GM06990 (cell line): ENCODE results near the gene OMG.
"Not testable (repeated sequence)": the region's sequence is repeated elsewhere in the genome, so short reads cannot be mapped to it uniquely, and the experiment has no call there.

Experiments
- DNase-seq: peaks from one replicate; pipeline ENCODE4 v3.0.0-alpha.2; 2011; ENCODE audit not compliant: insufficient read length; ENCODE audit errors: extremely low read depth
- H3K27me3 ChIP-seq: replicated peaks from 2 replicates; pipeline ENCODE4 v1.6.0; 2011; ENCODE audit warnings: low read length; ENCODE audit not compliant: control insufficient read depth, insufficient read depth
- H3K36me3 ChIP-seq: 2 replicates; pipeline ENCODE4 v1.5.1; 2011; ENCODE audit warnings: low read length; ENCODE audit not compliant: control insufficient read depth, insufficient read depth
- H3K4me3 ChIP-seq: replicated peaks from 2 replicates; pipeline ENCODE4 v1.5.1; 2011; ENCODE audit warnings: low read depth, mild to moderate bottlenecking, control low read depth, low read length
- CTCF ChIP-seq: IDR thresholded peaks from 2 replicates; pipeline ENCODE4 v1.5.1; 2011; ENCODE audit warnings: low read length, control low read depth, mild to moderate bottlenecking, inconsistent platforms; ENCODE audit not compliant: insufficient read depth, poor library complexity, severe bottlenecking

The OMG gene

DNA sequence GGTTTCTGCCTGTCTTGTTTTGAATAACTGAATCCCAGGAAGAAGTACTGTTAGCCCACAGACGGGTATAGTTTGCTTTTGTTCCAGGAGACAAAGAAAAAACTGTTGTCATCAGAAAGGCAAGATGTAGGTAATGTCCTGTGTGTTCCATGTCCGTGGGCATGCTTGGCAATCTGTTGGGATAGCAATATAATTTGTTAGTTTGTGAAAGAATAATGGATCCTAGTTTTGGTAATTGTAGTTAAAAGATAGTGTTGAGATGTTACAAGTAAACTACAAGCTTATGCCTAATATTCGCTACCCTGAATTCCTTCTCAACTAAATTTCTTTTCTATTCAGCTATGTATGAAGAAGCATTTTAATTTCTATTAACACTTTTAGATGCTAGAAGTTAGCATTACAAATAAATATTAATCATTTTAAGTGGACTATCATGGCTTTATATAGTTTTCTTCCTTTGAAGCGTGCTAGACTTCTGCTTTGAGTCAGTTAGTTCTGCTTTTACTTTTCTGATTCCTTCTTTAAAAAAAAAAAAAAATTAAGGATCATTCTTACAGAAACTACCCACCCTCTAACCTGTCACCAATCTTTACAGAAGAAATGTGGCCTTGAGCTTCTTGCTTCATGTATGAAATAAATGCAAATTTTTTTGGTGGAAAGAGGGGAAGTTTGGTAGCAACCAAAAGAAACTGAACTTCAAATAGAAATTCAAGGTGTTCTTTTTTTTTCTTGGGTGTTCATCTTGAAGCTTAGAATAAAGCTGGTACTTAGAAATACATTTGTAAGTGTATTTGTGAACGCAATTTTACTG, 22.0 kb upstream of the OMG start:
- DNase-seq = peak; percentile 73
- H3K27me3 ChIP-seq = no peaks in the 10 kb centered on the region
- no peak for TF ChIP-seq CTCF
- H3K4me3 ChIP-seq = peak overlapping the region; percentile 78
- H3K36me3 ChIP-seq = no peaks in the 10 kb centered on the region

GRCh38 chr17:31318298-31318801, 21.3 kb upstream of the OMG start:
- no peaks in the 10 kb centered on the region for H3K27me3 ChIP-seq
- TF ChIP-seq CTCF = no peak
- peak; percentile 59 for DNase-seq
- no peaks in the 10 kb centered on the region for H3K36me3 ChIP-seq
- H3K4me3 ChIP-seq = peak overlapping the region; percentile 78

- TF ChIP-seq CTCF = no peak
- Histone ChIP-seq H3K36me3 (no peaks in the 10 kb centered on the region), H3K27me3 (no peaks in the 10 kb centered on the region), H3K4me3 (no peak overlapping the region; the same call in 1 of the 2 replicates)
- DNase-seq = no peak
These were observed 17.7 kb upstream of the OMG start for GRCh38 chr17:31314782-31315100.

DNA sequence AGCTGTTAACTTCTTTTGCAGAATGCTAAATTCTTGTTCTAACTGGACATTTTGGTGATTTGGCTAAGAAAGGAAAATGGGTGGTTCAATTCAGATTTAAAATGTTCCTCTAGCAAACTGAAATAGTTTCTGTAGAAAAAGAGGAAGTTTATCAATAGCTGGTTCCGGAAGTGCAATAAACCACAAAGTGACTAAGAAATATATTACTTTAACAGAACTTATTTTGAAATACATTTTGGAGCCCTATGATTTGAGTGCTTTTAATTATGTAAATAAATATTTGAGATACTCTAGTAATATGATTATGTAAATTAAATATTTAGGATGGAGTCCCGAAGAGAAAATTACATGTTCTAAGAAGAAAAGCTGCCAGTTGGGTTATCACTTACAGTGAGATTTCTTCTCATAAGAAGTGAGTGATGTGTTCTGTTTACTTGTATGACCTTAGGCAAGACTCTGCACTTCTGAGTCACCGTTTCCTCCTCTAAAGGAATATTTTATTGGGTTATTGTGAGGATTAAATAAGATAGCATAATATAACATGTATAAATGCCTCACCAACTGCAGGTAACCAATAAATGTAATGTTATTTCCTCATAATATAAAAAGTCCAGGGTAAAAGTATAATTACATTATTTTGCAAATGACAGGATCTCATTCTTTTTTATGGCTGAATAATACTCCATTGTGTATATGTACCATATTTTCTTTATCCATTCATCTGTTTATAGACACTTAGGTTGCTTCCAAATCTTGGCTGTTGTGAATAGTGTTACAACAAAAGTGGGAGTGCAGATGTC, 17.1 kb upstream of the OMG start, which contains the start of gene EVI2B:
Gene EVI2B (minus strand): TSS at position 73 of the 800 bp plus-strand sequence. CDS start 8,445 bp downstream, outside the sequence.
- H3K4me3 ChIP-seq = peak within 1 kb of the TSS; percentile 82

DNA sequence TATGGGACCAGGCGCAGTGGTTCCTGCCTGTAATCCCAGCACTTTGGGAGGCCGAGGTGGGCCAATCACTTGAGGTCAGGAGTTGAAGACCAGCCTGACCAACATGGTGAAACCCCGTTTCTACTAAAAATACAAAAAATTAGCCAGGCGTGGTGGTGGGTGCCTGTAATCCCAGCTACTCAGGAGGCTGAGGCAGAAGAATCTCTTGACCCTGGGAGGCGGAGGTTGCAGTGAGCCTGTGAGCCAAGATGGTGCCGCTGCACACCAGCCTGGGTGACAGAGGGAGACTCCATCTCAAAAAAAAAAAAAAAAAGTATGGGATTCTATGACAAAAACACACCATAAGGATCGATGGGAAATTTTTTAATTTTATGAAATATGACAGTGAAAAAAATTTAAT, 15.2 kb upstream of the OMG start:
- peak overlapping the region; percentile 82 for H3K4me3 ChIP-seq
- not testable (repeated sequence) for DNase-seq, H3K36me3 ChIP-seq, H3K27me3 ChIP-seq
- TF ChIP-seq CTCF = peak; percentile 18

More for the DNA sequence above, 17.1 kb upstream of the OMG start, which contains the start of gene EVI2B:
- no peaks in the 10 kb centered on the region for H3K36me3 ChIP-seq
- DNase-seq = peak; percentile 80
- no peaks in the 10 kb centered on the region for H3K27me3 ChIP-seq
- TF ChIP-seq CTCF = no peak
